Suprapubic skin (tissue), 4 donors: ENCODE data around the gene YES1. TPM values are rescaled to one million over a fixed set of nuclear protein-coding genes. Genes with fewer than 3 reads are reported as not detected.

ENCODE experiments used
- DNase-seq, 2 donors: peaks; one replicate each; pipeline ENCODE4 v3.0.0-alpha.2; 2019; ENCODE audit warnings: low spot score in 2 of 2
- H3K27ac ChIP-seq: fragments of 200-600 bp; sonication (generic); one replicate; pipeline ENCODE4 v1.5.1; 2019
- H3K27me3 ChIP-seq: fragments of 200-600 bp; sonication (generic); one replicate; pipeline ENCODE4 v1.5.1; 2019
- H3K36me3 ChIP-seq: fragments of 200-600 bp; sonication (generic); one replicate; pipeline ENCODE4 v1.5.1; 2019
- H3K4me1 ChIP-seq: fragments of 200-600 bp; sonication (generic); one replicate; pipeline ENCODE4 v1.5.1; 2019
- H3K4me3 ChIP-seq: fragments of 200-600 bp; sonication (generic); one replicate; pipeline ENCODE4 v1.5.1; 2019; ENCODE audit warnings: mild to moderate bottlenecking
- H3K9me3 ChIP-seq: fragments of 200-600 bp; sonication (generic); one replicate; pipeline ENCODE4 v1.5.1; 2019
- EP300 ChIP-seq: sonication (generic); formaldehyde crosslinking; IDR thresholded peaks from one replicate; pipeline ENCODE4 v1.6.1; 2017; ENCODE audit warnings: antibody characterized with exemption
- POLR2A ChIP-seq, 2 donors: fragments of 450-650 bp; IDR thresholded peaks; one replicate each; pipeline ENCODE4 v1.6.1; 2017; ENCODE audit warnings: antibody characterized with exemption in 2 of 2, mild to moderate bottlenecking in 2 of 2, moderate library complexity in 2 of 2
- POLR2AphosphoS5 ChIP-seq, 3 donors: sonication (generic); formaldehyde crosslinking; IDR thresholded peaks; one replicate each; pipeline ENCODE4 v1.6.1; 2017; ENCODE audit warnings: antibody characterized with exemption in 3 of 3
- WGBS: methylation state at CpG from one replicate; pipeline ENCODE4 v1.1.5; 2018; 5-methylcytosine and 5-hydroxymethylcytosine counted together
- total RNA-seq, 4 donors: library from RNA; depleted of rRNA; stranded (reverse); fragments of >200 nt; gene quantifications; one replicate each; pipeline ENCODE4 v1.1.0, GENCODE V29; 2016
- TF ChIP-seq, protein P1 (sequence below), 2 donors: fragments of 200-600 bp in 1 of 2; fragments of 450-650 bp in 1 of 2; sonication (generic) in 1 of 2; IDR thresholded peaks; one replicate each; pipeline ENCODE4 v1.5.1; 2016 to 2019; ENCODE audit warnings: antibody characterized with exemption in 2 of 2, mild to moderate bottlenecking in 1 of 2, moderate library complexity in 1 of 2

YES1 gene
- total RNA-seq, 4 donors from 2014 or later = 98.6 to 102 (median 100) TPM

DNA sequence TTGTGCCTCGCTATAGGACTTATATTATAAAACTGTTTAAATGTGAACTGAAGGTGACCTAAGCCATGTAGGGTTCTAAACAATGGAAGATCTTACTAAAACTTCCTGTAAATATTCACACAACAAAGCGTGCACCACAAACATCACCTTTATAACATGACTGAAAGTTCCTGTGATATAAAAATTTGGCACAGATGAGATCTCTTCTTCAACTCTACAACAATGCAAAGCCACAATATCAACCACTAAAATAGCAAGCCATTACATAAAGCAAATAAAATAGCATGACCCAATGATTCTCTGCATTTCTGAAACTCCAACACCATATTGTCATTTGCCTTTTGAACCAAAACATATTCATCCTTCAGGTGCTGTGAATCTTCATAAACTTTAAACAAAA lies 3.5 kb downstream of the YES1 start:
- WGBS = 66% methylated on average over 2 of the region's 2 CpGs
- TF ChIP-seq, protein P1, sequence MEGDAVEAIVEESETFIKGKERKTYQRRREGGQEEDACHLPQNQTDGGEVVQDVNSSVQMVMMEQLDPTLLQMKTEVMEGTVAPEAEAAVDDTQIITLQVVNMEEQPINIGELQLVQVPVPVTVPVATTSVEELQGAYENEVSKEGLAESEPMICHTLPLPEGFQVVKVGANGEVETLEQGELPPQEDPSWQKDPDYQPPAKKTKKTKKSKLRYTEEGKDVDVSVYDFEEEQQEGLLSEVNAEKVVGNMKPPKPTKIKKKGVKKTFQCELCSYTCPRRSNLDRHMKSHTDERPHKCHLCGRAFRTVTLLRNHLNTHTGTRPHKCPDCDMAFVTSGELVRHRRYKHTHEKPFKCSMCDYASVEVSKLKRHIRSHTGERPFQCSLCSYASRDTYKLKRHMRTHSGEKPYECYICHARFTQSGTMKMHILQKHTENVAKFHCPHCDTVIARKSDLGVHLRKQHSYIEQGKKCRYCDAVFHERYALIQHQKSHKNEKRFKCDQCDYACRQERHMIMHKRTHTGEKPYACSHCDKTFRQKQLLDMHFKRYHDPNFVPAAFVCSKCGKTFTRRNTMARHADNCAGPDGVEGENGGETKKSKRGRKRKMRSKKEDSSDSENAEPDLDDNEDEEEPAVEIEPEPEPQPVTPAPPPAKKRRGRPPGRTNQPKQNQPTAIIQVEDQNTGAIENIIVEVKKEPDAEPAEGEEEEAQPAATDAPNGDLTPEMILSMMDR (IDR thresholded peaks at IDR 0.05) = no peak
- TF ChIP-seq EP300 (no peak), POLR2AphosphoS5 (IDR thresholded peaks at IDR 0.05) (no peak), POLR2A (IDR thresholded peaks at IDR 0.05) (no peak)
- DNase-seq = no peak
- Histone ChIP-seq H3K4me1 (peaks cover 41% of the 10 kb centered on the region), H3K27ac (no peak overlapping the region), H3K36me3 (no peaks in the 10 kb centered on the region), H3K4me3 (no peak overlapping the region), H3K9me3 (no peaks in the 10 kb centered on the region), H3K27me3 (no peaks in the 10 kb centered on the region)

DNA sequence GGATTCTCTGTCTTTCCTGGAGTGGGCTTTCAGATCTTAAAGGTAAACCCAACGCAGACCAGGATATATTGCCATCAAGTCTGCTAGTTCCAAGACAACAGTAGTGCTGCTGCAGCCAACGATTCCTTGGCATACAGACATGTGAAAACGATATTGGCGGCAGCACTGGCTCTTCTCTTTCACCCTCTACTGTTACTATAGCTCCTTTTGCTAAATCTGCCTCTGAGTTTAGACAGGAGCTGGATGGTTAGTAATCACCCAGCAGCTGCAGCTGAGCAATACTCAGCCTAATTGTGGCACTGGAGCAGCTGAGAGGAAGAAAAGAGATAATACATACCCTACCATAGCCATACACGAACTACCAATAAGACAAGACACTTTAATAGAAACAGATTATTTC lies 4.0 kb downstream of the YES1 start:
- H3K9me3 ChIP-seq = no peaks in the 10 kb centered on the region
- TF ChIP-seq POLR2AphosphoS5 (IDR thresholded peaks at IDR 0.05) (no peak), POLR2A (IDR thresholded peaks at IDR 0.05) (no peak), EP300 (no peak)
- TF ChIP-seq, protein P1 (IDR thresholded peaks at IDR 0.05) = no peak
- no peak overlapping the region for H3K4me3 ChIP-seq
- 20% methylated on average over 5 of the region's 5 CpGs for WGBS
- H3K27ac ChIP-seq = no peak overlapping the region
- peaks cover 37% of the 10 kb centered on the region for H3K4me1 ChIP-seq
- no peaks in the 10 kb centered on the region for H3K27me3 ChIP-seq
- H3K36me3 ChIP-seq = no peaks in the 10 kb centered on the region
- DNase-seq = no peak

DNA sequence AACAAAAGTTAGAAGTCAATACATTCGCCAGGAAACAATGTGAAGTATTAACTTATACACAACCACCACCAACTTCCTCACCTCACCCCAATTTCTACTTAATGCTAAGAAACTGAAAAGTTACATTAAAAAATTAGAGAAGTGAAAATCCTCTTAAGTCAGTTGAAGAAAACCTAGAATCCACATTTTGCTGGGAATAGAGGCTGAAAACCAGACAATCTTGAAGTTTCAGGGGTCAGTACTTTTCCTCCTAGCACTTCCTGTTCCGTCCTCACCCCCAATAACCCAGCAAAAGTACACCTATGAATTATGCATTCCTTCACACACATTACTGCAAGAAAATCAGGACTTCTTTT lies 6.3 kb downstream of the YES1 start:
- no peak for DNase-seq
- H3K4me3 ChIP-seq = no peak overlapping the region
- WGBS = 74% methylated on average over 2 of the region's 2 CpGs
- no peak for TF ChIP-seq EP300
- TF ChIP-seq POLR2A (IDR thresholded peaks at IDR 0.05) = no peak
- TF ChIP-seq, protein P1 (IDR thresholded peaks at IDR 0.05) = no peak
- no peak for TF ChIP-seq POLR2AphosphoS5 (IDR thresholded peaks at IDR 0.05)
- no peaks in the 10 kb centered on the region for H3K27me3 ChIP-seq
- H3K27ac ChIP-seq = no peak overlapping the region
- H3K4me1 ChIP-seq = peaks cover 30% of the 10 kb centered on the region
- no peaks in the 10 kb centered on the region for H3K36me3 ChIP-seq
- H3K9me3 ChIP-seq = no peaks in the 10 kb centered on the region

DNA sequence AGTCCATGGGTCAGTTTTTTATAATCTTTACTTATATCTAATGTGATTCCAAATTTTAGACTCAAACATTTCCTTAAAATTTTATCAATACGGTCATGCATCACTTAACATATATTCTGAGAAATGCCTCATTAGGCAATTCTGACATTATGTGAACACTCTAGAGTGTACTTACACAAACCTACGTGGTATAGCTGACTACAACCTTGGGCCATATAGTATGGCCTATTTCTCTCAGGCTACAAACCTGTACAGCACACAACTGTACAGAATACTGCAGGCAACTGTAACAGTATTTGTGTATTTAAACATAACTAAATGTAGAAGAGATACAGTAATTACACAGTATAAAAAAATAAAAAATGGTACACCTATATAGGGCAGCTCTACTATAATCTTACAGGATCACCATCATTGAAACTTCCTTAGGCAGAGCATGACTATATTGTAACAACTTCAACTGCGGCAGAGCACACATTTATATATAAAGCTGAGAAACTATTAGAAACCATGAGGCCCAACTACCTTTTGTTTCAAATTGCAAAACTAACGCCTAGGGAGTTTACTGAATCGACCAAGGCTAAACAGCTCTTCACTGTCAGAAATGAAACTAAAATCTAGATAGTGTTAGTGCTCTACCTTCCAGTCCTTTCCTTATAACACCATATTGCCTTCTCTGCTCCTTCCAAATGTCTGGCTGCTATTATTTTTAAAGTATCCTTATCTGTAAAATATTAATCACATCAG lies 6.9 kb downstream of the YES1 start:
- WGBS = 67% methylated on average over 5 of the region's 5 CpGs
- H3K36me3 ChIP-seq = no peaks in the 10 kb centered on the region
- H3K9me3 ChIP-seq = no peaks in the 10 kb centered on the region
- no peaks in the 10 kb centered on the region for H3K27me3 ChIP-seq
- TF ChIP-seq EP300 = no peak
- TF ChIP-seq, protein P1 (IDR thresholded peaks at IDR 0.05) = no peak
- no peak for TF ChIP-seq POLR2AphosphoS5 (IDR thresholded peaks at IDR 0.05)
- TF ChIP-seq POLR2A (IDR thresholded peaks at IDR 0.05) = no peak
- H3K4me1 ChIP-seq = peaks cover 25% of the 10 kb centered on the region
- DNase-seq = no peak
- no peak overlapping the region for H3K4me3 ChIP-seq
- no peak overlapping the region for H3K27ac ChIP-seq

DNA sequence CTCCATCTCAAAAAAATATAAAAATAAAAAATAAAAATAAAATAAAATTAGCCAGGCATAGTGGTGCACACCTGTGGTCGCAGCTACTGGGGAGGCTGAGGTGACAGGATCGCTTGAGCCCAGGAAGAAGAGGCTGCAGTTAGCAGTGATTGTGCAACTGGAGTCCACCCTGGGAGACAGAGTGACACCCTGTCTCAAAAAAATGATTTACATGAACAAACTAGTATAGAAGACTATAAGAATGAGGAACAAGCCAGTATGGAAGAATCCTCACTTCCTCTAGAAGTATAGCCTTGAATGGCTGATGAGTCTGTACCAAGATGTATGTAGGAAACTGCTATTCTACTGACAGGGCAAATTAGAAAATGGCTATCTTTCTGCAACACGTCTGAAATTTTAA lies 10.9 kb downstream of the YES1 start:
- H3K4me3 ChIP-seq = no peak overlapping the region
- H3K27me3 ChIP-seq = no peaks in the 10 kb centered on the region
- no peaks in the 10 kb centered on the region for H3K36me3 ChIP-seq
- H3K9me3 ChIP-seq = no peaks in the 10 kb centered on the region
- WGBS = 85% methylated on average over 3 of the region's 3 CpGs
- TF ChIP-seq POLR2A (IDR thresholded peaks at IDR 0.05) (no peak), POLR2AphosphoS5 (IDR thresholded peaks at IDR 0.05) (no peak), EP300 (no peak)
- TF ChIP-seq, protein P1 (IDR thresholded peaks at IDR 0.05) = no peak
- H3K27ac ChIP-seq = no peak overlapping the region
- no peak for DNase-seq
- H3K4me1 ChIP-seq = peaks cover 14% of the 10 kb centered on the region
